IMR-90 (cell line): Measurements from ENCODE around the gene E2F3. TPM values are rescaled to one million over a fixed set of nuclear protein-coding genes. Genes with fewer than 3 reads are reported as not detected.

Source experiments
- ATAC-seq: fragments of 200-7000 bp; cut with Tn5 transposase; 2 replicates; pipeline ENCODE4 v1.9.1; 2020; ENCODE audit warnings: low read depth, mild to moderate bottlenecking, moderate library complexity
- BruUV-seq: library from RNA; stranded (reverse); fragments of 400-500 nt; replicated peaks from 2 replicates; lab custom pipeline; 2021; lab: Mats Ljungman, UMichigan
- CTCF ChIA-PET: fragments of 300-600 bp; formaldehyde crosslinking; extraction: SDS; loops from one replicate; lab custom pipeline; 2021; ENCODE audit warnings: antibody characterized with exemption; lab: Yijun Ruan, JAX
- POLR2A ChIA-PET: fragments of 300-600 bp; sonication (Branson Sonifier 250); formaldehyde crosslinking; loops from one replicate; lab custom pipeline; 2022; ENCODE audit warnings: antibody characterized with exemption; ENCODE audit not compliant: unreplicated experiment; lab: Charles Lee
- DNase-seq: peaks from one replicate; pipeline ENCODE4 v3.0.0; 2013
- H2AFZ ChIP-seq: replicated peaks from 2 replicates; pipeline ENCODE3; 2013; ENCODE audit warnings: low read length, mild to moderate bottlenecking; ENCODE audit not compliant: poor library complexity
- H2AK5ac ChIP-seq: 2 replicates; pipeline ENCODE4 v1.6.1; 2013; ENCODE audit warnings: low read depth, low read length, inconsistent platforms
- H2AK9ac ChIP-seq: replicated peaks from 2 replicates; pipeline ENCODE3; 2013; ENCODE audit warnings: mild to moderate bottlenecking, low read depth, low read length, moderate library complexity; ENCODE audit not compliant: poor library complexity
- H2BK120ac ChIP-seq: 2 replicates; pipeline ENCODE4 v1.6.1; 2013; ENCODE audit warnings: low read depth, low read length, inconsistent platforms
- H2BK15ac ChIP-seq: 3 replicates; pipeline ENCODE4 v1.6.1; 2013; ENCODE audit warnings: low read depth, low read length, inconsistent platforms
- H2BK20ac ChIP-seq: 2 replicates; pipeline ENCODE4 v1.6.1; 2013; ENCODE audit warnings: low read depth, mild to moderate bottlenecking, inconsistent platforms, low read length, moderate library complexity
- H2BK5ac ChIP-seq: 2 replicates; pipeline ENCODE4 v1.6.1; 2013; ENCODE audit warnings: mild to moderate bottlenecking, low read depth, low read length, inconsistent platforms; ENCODE audit not compliant: poor library complexity, severe bottlenecking
- H3K14ac ChIP-seq: replicated peaks from 2 replicates; pipeline ENCODE4 v1.6.1; 2013; ENCODE audit warnings: low read depth, low read length, inconsistent platforms
- H3K18ac ChIP-seq: 2 replicates; pipeline ENCODE4 v1.6.1; 2013; ENCODE audit warnings: low read depth, low read length, control low read depth
- H3K23ac ChIP-seq: 2 replicates; pipeline ENCODE4 v1.6.1; 2013; ENCODE audit warnings: low read depth, low read length, inconsistent platforms
- H3K27ac ChIP-seq: 2 replicates; pipeline ENCODE4 v1.5.1; 2013; ENCODE audit warnings: mild to moderate bottlenecking, control low read depth, low read length; ENCODE audit not compliant: insufficient read depth
- H3K27me3 ChIP-seq: 2 replicates; pipeline ENCODE4 v1.6.1; 2013; ENCODE audit warnings: low read length; ENCODE audit not compliant: control insufficient read depth, insufficient read depth
- H3K36me3 ChIP-seq: 2 replicates; pipeline ENCODE4 v1.6.1; 2013; ENCODE audit warnings: low read length, mixed read lengths; ENCODE audit not compliant: control insufficient read depth, insufficient read depth
- H3K4ac ChIP-seq: 2 replicates; pipeline ENCODE4 v1.6.1; 2013; ENCODE audit warnings: low read depth, low read length, inconsistent platforms
- H3K4me1 ChIP-seq: 2 replicates; pipeline ENCODE4 v1.6.1; 2013; ENCODE audit warnings: low read length, mixed read lengths; ENCODE audit not compliant: control insufficient read depth, insufficient read depth
- H3K4me2 ChIP-seq: 2 replicates; pipeline ENCODE4 v1.6.1; 2013; ENCODE audit warnings: low read depth, mild to moderate bottlenecking, control low read depth, low read length, moderate library complexity
- H3K4me3 ChIP-seq: 2 replicates; pipeline ENCODE4 v1.5.1; 2013; ENCODE audit warnings: low read depth, mild to moderate bottlenecking, control low read depth, low read length, moderate library complexity; ENCODE audit not compliant: insufficient read depth
- H3K56ac ChIP-seq: 2 replicates; pipeline ENCODE4 v1.6.1; 2013; ENCODE audit warnings: low read length, inconsistent platforms; ENCODE audit not compliant: insufficient read depth; ENCODE audit errors: extremely low read depth
- H3K79me1 ChIP-seq, 2 experiments: 2 replicates each; pipeline ENCODE4 v1.6.1; 2013; ENCODE audit warnings: low read length in 2 of 2, inconsistent platforms in 1 of 2, low read depth in 1 of 2
- H3K9ac ChIP-seq: 2 replicates; pipeline ENCODE4 v1.6.1; 2013; ENCODE audit warnings: low read depth, low read length, control low read depth
- H3K9me1 ChIP-seq: 2 replicates; pipeline ENCODE4 v1.6.1; 2013; ENCODE audit warnings: low read length, inconsistent platforms; ENCODE audit not compliant: insufficient read depth
- H3K9me3 ChIP-seq: 2 replicates; pipeline ENCODE4 v1.6.1; 2013; ENCODE audit warnings: low read length; ENCODE audit not compliant: control insufficient read depth, insufficient read depth
- H4K20me1 ChIP-seq: 2 replicates; pipeline ENCODE4 v1.6.1; 2013; ENCODE audit warnings: low read length, inconsistent platforms; ENCODE audit not compliant: insufficient read depth
- H4K5ac ChIP-seq: 2 replicates; pipeline ENCODE4 v1.6.1; 2013; ENCODE audit warnings: mild to moderate bottlenecking, low read depth, low read length, control low read depth
- H4K8ac ChIP-seq, 2 experiments: 2 replicates each; pipeline ENCODE4 v1.6.1; 2013; ENCODE audit warnings: low read depth in 2 of 2, low read length in 2 of 2, control low read depth in 1 of 2, inconsistent platforms in 1 of 2
- H4K91ac ChIP-seq: 2 replicates; pipeline ENCODE4 v1.6.1; 2013; ENCODE audit warnings: low read depth, low read length, inconsistent platforms; ENCODE audit not compliant: insufficient read depth
- BHLHE40 ChIP-seq: fragments of 150-350 bp; IDR thresholded peaks from 2 replicates; pipeline ENCODE4 v1.6.1; 2016; ENCODE audit warnings: mild to moderate bottlenecking, low read depth, low read length
- CEBPB ChIP-seq: IDR thresholded peaks from 2 replicates; pipeline ENCODE4 v1.6.1; 2012; ENCODE audit warnings: low read depth, low read length, improper control_type of control experiment
- CHD1 ChIP-seq: IDR thresholded peaks from 2 replicates; pipeline ENCODE4 v1.6.1; 2012; ENCODE audit warnings: low read depth, low read length, improper control_type of control experiment
- CTCF ChIP-seq: conservative IDR thresholded peaks from 2 replicates; pipeline ENCODE4 v1.5.1; 2012; ENCODE audit warnings: mild to moderate bottlenecking, low read depth, low read length, improper control_type of control experiment
- ELK1 ChIP-seq: fragments of 150-350 bp; IDR thresholded peaks from 2 replicates; pipeline ENCODE4 v1.6.1; 2016; ENCODE audit warnings: low read depth, mild to moderate bottlenecking, low read length, moderate library complexity, borderline replicate concordance
- FOS ChIP-seq: fragments of 150-350 bp; IDR thresholded peaks from 2 replicates; pipeline ENCODE4 v1.6.1; 2016; ENCODE audit warnings: low read depth, low read length
- MAFK ChIP-seq: IDR thresholded peaks from 2 replicates; pipeline ENCODE4 v1.6.1; 2012; ENCODE audit warnings: low read depth, low read length, improper control_type of control experiment
- MAZ ChIP-seq: IDR thresholded peaks from 2 replicates; pipeline ENCODE4 v1.6.1; 2012; ENCODE audit warnings: low read depth, mild to moderate bottlenecking, low read length, improper control_type of control experiment, moderate library complexity, borderline replicate concordance
- MXI1 ChIP-seq: IDR thresholded peaks from 2 replicates; pipeline ENCODE4 v1.6.1; 2012; ENCODE audit warnings: low read depth, mild to moderate bottlenecking, low read length, moderate library complexity, borderline replicate concordance
- NFE2L2 ChIP-seq: fragments of 150-350 bp; IDR thresholded peaks from 2 replicates; pipeline ENCODE4 v1.6.1; 2016; ENCODE audit warnings: low read depth, mild to moderate bottlenecking, low read length
- POLR2A ChIP-seq: IDR thresholded peaks from 2 replicates; pipeline ENCODE4 v1.6.1; 2012; ENCODE audit warnings: mild to moderate bottlenecking, low read depth, low read length
- RAD21 ChIP-seq: IDR thresholded peaks from 2 replicates; pipeline ENCODE4 v1.6.1; 2012; ENCODE audit warnings: low read length, improper control_type of control experiment
- RCOR1 ChIP-seq: IDR thresholded peaks from 2 replicates; pipeline ENCODE4 v1.6.1; 2012; ENCODE audit warnings: mild to moderate bottlenecking, low read length, improper control_type of control experiment; ENCODE audit not compliant: insufficient replicate concordance
- RFX5 ChIP-seq: IDR thresholded peaks from 2 replicates; pipeline ENCODE4 v1.8.0; 2012; ENCODE audit warnings: low read depth, mild to moderate bottlenecking, low read length, moderate library complexity
- SMC3 ChIP-seq: fragments of 150-350 bp; IDR thresholded peaks from 2 replicates; pipeline ENCODE4 v1.6.1; 2016; ENCODE audit warnings: low read depth, mild to moderate bottlenecking, antibody characterized with exemption, low read length, moderate library complexity
- USF2 ChIP-seq: fragments of 150-350 bp; IDR thresholded peaks from 2 replicates; pipeline ENCODE4 v1.6.1; 2017; ENCODE audit warnings: mild to moderate bottlenecking, antibody characterized with exemption, low read length, low read depth
- WGBS, 2 experiments: methylation state at CpG; one replicate each; pipeline versions ENCODE4 v1.1.5 to v1.1.7; 2013; ENCODE audit warnings: missing lambda C conversion rate in 2 of 2; ENCODE audit not compliant: insufficient read length in 1 of 2; ENCODE audit errors: extremely low coverage in 2 of 2; 5-methylcytosine and 5-hydroxymethylcytosine counted together
- dilution Hi-C: fragments of 300-500 bp; cut with HindIII; formaldehyde crosslinking; loops from one replicate; pipeline ENCODE4 v1.14.3; 2018; ENCODE audit warnings: low sequenced_read_pairs; ENCODE audit not compliant: unreplicated experiment
- in situ Hi-C: fragments of 300-500 bp; cut with MboI; formaldehyde crosslinking; loops from 3 replicates; pipeline ENCODE4 v1.14.3; 2019; ENCODE audit warnings: low sequenced_read_pairs, inconsistent platforms, mixed read lengths
- intact Hi-C: fragments of 100-400 bp; cut with micrococcal nuclease; formaldehyde crosslinking; loops from 2 replicates; pipeline ENCODE4 v1.10.0; 2022
- polyA plus RNA-seq, 3 experiments: library from polyadenylated mRNA; depleted of rRNA; stranded (reverse); fragments of >200 nt; gene quantifications; 2 replicates each; pipeline ENCODE4 v1.2.3, GENCODE V29; 2012; ENCODE audit warnings: low replicate concordance in 1 of 3
- total RNA-seq: library from RNA; depleted of rRNA; stranded (reverse); fragments of >200 nt; gene quantifications from 2 replicates; pipeline ENCODE4 v1.2.3, GENCODE V29; 2012

The E2F3 gene
- total and polyA plus RNA-seq, 2 of the 4 experiments (the other 2 are of a cell fraction), result 2.3 to 8.2 TPM

GRCh38 chr6:20472748-20473147, 71.1 kb downstream of the E2F3 start:
- H2AK5ac ChIP-seq, result no peak overlapping the region
- peaks cover 54% of the 10 kb centered on the region for H4K20me1 ChIP-seq
- no peak overlapping the region for H3K23ac ChIP-seq
- no peak overlapping the region for H3K4me3 ChIP-seq
- TF ChIP-seq RCOR1, result no peak
- TF ChIP-seq CHD1, result no peak
- no peak for TF ChIP-seq USF2
- no peak for TF ChIP-seq POLR2A
- TF ChIP-seq ELK1, result no peak
- TF ChIP-seq CEBPB, result no peak
- no peak for TF ChIP-seq SMC3
- no peak for TF ChIP-seq MXI1
- TF ChIP-seq BHLHE40, result no peak
- TF ChIP-seq RFX5, result no peak
- TF ChIP-seq FOS, result no peak
- TF ChIP-seq MAFK, result no peak
- TF ChIP-seq CTCF, result no peak
- no peak for TF ChIP-seq MAZ
- TF ChIP-seq RAD21, result no peak
- TF ChIP-seq NFE2L2, result no peak
- no peak for DNase-seq
- H3K36me3 ChIP-seq, result peaks cover 5% of the 10 kb centered on the region
- H4K8ac ChIP-seq, result no peak overlapping the region
- H2BK120ac ChIP-seq, result no peak overlapping the region
- H3K9me1 ChIP-seq, result peaks cover 17% of the 10 kb centered on the region
- H2AK9ac ChIP-seq, result no peak overlapping the region
- no peak overlapping the region for H3K14ac ChIP-seq
- H3K4ac ChIP-seq, result no peak overlapping the region
- no peaks in the 10 kb centered on the region for H3K9me3 ChIP-seq
- no peak overlapping the region for H3K27ac ChIP-seq
- no peak overlapping the region for H2BK15ac ChIP-seq
- no peak overlapping the region for H4K91ac ChIP-seq
- no peak overlapping the region for H3K56ac ChIP-seq
- H2AFZ ChIP-seq, result no peak overlapping the region
- BruUV-seq, result no TSS peak
- no peaks in the 10 kb centered on the region for H3K27me3 ChIP-seq
- peaks cover 48 to 81% of the 10 kb centered on the region in 2 experiments for H3K79me1 ChIP-seq
- no peak overlapping the region for H3K9ac ChIP-seq
- H3K4me2 ChIP-seq, result no peak overlapping the region
- ATAC-seq, result no peak
- ChIA-PET CTCF (interaction anchor here (0.6 kb wide), 1 partner anchor 158 kb away, joined by 3 read pairs; no protein-coding TSS in a partner anchor), POLR2A (no interaction called here)
- no peak overlapping the region for H4K5ac ChIP-seq
- H3K4me1 ChIP-seq, result no peaks in the 10 kb centered on the region
- in situ Hi-C loops (no loop called here), intact Hi-C loops (no loop called here), dilution Hi-C loops (no loop called here)
- no peak overlapping the region for H2BK5ac ChIP-seq
- WGBS, 2 experiments, result no CpG with 5 or more reads among the region's 3 CpGs
- H2BK20ac ChIP-seq, result no peak overlapping the region
- no peak overlapping the region for H3K18ac ChIP-seq
